Choroid plexus epithelial cell (primary cell): ENCODE results near the gene PPARA.
A peak's percentile ranks its signal among the peaks of the same experiment; 100 is the strongest.
"Not testable (repeated sequence)": the region's sequence is repeated elsewhere in the genome, so short reads cannot be mapped to it uniquely, and the experiment has no call there.

Experiments used
- DNase-seq: peaks from one replicate; pipeline ENCODE4 v3.0.0-alpha.2; 2010; ENCODE audit warnings: low read depth
- H3K4me3 ChIP-seq: 2 replicates; pipeline ENCODE4 v1.5.1; 2011; ENCODE audit warnings: low read depth, mild to moderate bottlenecking, control low read depth, low read length, moderate library complexity
- CTCF ChIP-seq: conservative IDR thresholded peaks from 2 replicates; pipeline ENCODE4 v1.5.1; 2011; ENCODE audit warnings: low read depth, mild to moderate bottlenecking, control low read depth, inconsistent platforms, low read length, moderate library complexity

PPARA gene

GRCh38 chr22:46251816-46252380 lies 101.6 kb downstream of the PPARA start:
- H3K4me3 ChIP-seq, result no peak overlapping the region
- no peak for DNase-seq
- TF ChIP-seq CTCF, result no peak

- DNase-seq, result no peak
- no peak for TF ChIP-seq CTCF
- no peak overlapping the region for H3K4me3 ChIP-seq
These were observed 106.1 kb downstream of the PPARA start for GRCh38 chr22:46256358-46256958.

GRCh38 chr22:46259374-46259773 lies 109.0 kb downstream of the PPARA start:
- no peak for DNase-seq
- no peak for TF ChIP-seq CTCF
- H3K4me3 ChIP-seq, result no peak overlapping the region

GRCh38 chr22:46260038-46260437 lies 109.7 kb downstream of the PPARA start:
- TF ChIP-seq CTCF, result no peak
- H3K4me3 ChIP-seq, result no peak overlapping the region
- DNase-seq, result no peak

- H3K4me3 ChIP-seq, result no peak overlapping the region
- peak; percentile 49 for DNase-seq
These were observed 112.3 kb downstream of the PPARA start for GRCh38 chr22:46262449-46263215.

GRCh38 chr22:46263216-46263590 lies 112.9 kb downstream of the PPARA start, which contains the start of gene PKDREJ:
PKDREJ (minus strand) TSS chr22:46263343; CDS start chr22:46263322, 21 bp downstream.
- H3K4me3 ChIP-seq, result no peak within 1 kb of the TSS
- no peak for DNase-seq

More at GRCh38 chr22:46262449-46263215, 112.3 kb downstream of the PPARA start:
- peak; percentile 23 for TF ChIP-seq CTCF

GRCh38 chr22:46264520-46264919 lies 114.2 kb downstream of the PPARA start:
- DNase-seq, result not testable (repeated sequence)

More at GRCh38 chr22:46263216-46263590, 112.9 kb downstream of the PPARA start, which contains the start of gene PKDREJ:
- no peak for TF ChIP-seq CTCF

GRCh38 chr22:46265627-46266026 lies 115.3 kb downstream of the PPARA start:
- DNase-seq, H3K4me3 ChIP-seq: not testable (repeated sequence)

More at GRCh38 chr22:46264520-46264919, 114.2 kb downstream of the PPARA start:
- H3K4me3 ChIP-seq, result not testable (repeated sequence)
